Hematopoietic multipotent progenitor cell treated with erythropoietin and hydrocortisone succinate and interleukin-3 and kit ligand, for 17 days (in vitro differentiated cells): ENCODE data around the gene ASAP3.
"Not testable (repeated sequence)": the region's sequence is repeated elsewhere in the genome, so short reads cannot be mapped to it uniquely, and the experiment has no call there.

Experiments used
- DNase-seq: peaks from one replicate; pipeline ENCODE4 v3.0.0-alpha.2; 2015; ENCODE audit warnings: low spot score

ASAP3 gene

DNA sequence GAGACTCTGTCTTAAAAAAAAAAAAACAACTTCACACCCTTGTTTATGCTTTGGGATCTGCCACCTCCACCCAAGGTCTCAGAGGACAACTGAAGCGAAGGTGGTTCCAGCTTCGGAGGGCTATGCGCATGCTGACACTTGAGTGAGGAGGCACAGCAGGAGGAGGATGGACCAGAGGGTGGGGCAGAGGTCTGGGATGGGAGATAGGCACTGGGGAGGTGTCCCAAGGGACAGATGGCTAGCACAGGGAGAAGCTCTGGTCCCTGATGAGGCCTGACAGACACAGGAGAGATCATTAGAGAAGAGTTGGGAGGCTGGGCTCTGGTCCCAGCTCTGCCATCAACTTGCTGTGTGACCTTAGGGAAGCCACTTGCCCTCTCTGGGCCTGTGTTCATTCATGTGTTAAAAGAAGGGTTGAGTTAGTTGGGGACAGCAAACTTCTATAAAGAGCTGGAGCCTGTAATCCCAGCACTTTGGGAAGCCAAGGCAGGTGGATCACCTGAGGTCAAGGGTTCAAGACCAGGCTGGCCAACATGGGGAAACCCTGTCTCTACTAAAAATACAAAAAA, 30.2 kb upstream of the ASAP3 start:
- DNase-seq: peak; percentile 94

DNA sequence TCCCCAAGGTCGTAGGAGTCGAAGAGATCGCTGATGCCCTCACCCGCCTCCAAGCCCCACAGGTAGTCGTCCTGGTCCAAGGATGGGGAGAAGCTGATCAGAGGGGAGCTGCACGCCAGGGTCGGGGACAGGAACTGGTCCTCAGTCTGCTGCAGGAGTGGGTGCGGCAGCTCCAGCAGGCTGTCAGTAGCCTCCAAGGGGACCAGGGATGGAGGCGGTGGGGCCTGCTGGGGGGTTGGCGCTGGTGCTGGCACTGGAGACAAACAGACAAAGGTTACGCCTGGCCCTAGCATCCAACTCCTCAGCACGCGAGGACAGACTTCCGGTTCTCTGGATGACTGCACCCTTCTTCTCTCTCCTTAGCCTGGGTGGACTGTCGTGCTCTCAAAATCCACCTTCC, 25.9 kb upstream of the ASAP3 start:
- no peak for DNase-seq

GRCh38 chr1:23506376-23507107, 22.6 kb upstream of the ASAP3 start:
- DNase-seq: no peak

- DNase-seq: no peak
These were observed 21.9 kb upstream of the ASAP3 start for GRCh38 chr1:23505851-23506250.

GRCh38 chr1:23504156-23504555, 20.2 kb upstream of the ASAP3 start:
- DNase-seq: not testable (repeated sequence)

- no peak for DNase-seq
These were observed 19.0 kb upstream of the ASAP3 start for GRCh38 chr1:23502951-23503350.

DNA sequence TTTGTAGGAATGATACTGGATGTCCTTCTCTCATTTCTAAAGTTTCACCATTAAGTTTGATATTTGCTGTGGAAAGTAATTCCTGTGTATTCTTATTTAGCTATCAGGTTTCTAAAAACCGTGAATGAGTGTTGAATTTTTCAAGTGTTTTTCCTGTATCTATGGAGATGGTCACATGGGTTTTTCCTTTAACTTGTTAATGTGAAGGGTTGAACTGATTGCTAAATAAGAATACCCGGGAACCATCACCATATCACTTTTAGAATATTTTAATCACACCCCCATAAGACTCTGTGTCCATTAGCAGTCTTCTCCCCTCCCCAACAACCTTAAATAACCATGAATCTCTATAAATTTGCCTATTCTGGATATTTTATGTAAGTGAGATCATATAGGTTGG, 16.5 kb upstream of the ASAP3 start:
- peak; percentile 15 for DNase-seq

GRCh38 chr1:23497777-23498439, 13.9 kb upstream of the ASAP3 start:
- DNase-seq: peak; percentile 38

GRCh38 chr1:23496490-23497181, 12.7 kb upstream of the ASAP3 start:
- DNase-seq: no peak

GRCh38 chr1:23494836-23495235, 10.9 kb upstream of the ASAP3 start:
- DNase-seq: not testable (repeated sequence)

- DNase-seq: not testable (repeated sequence)
These were observed 8.8 kb upstream of the ASAP3 start for GRCh38 chr1:23492776-23493175.

GRCh38 chr1:23492132-23492720, 8.2 kb upstream of the ASAP3 start:
- DNase-seq: no peak

DNA sequence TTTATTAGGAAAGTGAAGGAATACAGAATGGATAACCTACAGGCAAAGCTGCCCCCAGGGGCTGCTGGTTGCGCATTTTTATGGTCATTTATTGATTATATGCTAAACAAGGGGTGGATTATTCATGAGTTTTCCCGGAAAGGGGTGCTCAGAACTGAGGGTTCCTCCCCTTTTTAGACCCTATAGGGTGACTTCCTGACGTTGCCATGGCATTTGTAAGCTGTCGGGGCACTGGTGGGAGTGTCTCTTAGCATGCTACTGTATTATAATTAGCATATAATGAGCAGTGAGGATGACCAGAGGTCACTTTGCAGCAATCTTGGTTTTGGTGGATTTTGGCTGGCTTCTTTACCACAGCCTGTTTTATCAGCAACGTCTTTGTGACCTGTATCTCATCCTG, 5.9 kb upstream of the ASAP3 start:
- DNase-seq: no peak

GRCh38 chr1:23485002-23485332, 988 bp upstream of the ASAP3 start:
- no peak for DNase-seq

DNA sequence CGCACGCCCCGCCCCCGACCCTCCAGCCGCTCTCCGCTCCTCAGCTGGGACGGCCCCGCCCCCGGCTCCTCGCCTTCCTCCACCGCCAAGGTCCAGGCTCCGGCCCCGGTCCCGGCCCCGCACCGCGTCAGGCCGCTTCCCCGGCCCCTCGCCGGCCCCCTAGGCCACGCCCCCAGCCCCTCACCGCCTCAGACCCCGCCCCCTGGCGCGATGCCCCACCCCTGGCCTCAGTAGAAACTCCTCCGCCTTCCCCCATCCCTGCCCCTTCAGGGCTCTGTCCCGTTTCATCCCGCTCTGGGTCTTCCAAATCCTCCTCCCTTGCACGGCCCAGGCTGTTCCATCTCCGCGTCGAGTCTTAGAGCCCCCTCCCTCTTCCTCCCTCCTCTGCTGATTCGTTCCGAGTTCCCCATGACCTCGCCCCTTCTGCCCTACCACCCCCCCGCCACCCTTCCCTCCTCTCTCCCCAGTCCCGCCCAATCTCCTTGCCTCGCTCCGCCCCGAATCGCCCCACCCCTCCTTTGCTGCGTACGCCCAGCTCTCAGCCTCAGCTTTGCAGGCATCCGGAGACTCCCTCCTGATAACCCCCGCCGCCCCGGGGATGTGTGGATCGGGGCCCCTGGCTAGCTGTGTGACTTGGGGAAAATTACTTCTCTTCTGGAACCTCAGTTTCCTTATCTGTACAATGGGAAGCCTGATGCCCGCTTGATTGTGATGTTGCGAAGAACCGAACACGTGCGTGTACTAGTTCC, 448 bp upstream of the ASAP3 start:
- DNase-seq: peak; percentile 72

- DNase-seq: no peak
These were observed 2.1 kb downstream of the ASAP3 start for GRCh38 chr1:23481904-23482303.

DNA sequence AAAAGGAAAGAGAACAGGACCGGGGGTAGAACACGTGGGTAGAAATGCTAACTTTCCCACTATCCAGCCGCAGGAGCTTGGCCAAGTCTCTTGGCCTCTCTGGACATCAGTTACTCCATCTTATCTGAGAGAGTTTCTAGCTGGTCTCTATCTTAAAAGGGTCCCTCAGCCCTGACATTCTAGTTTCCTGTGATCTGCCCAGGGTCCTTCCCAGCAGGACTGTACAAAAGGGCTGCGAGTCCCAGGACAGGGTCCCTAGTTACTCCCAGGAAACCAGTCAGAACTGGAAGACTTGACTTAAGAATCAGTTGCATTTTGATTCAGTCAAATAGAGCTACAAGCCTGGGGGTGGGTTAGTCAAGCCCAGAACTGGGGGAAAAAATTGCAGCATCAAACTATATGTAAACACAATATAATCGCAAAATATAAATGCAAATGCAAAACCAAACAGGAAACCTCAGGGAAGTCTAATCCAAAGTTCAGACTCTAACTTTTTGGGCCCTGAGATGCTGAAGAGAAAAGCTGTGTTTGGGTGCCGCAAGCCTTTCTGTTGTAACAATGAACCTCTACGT, 2.9 kb downstream of the ASAP3 start:
- DNase-seq: no peak

- DNase-seq: no peak
These were observed 3.6 kb downstream of the ASAP3 start for GRCh38 chr1:23480187-23481025.

DNA sequence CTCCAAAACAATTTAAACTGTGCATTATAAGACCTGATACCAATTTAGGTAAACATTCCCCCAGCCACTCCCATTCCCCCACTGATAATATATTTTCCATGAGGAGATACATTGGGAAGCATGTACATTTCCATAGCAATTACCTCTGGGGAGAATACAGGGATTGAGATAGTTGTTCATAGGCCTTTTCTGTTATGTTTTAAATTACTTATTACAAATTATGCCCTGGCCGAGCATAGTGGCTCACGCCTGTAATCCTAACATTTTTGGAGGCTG, 4.4 kb downstream of the ASAP3 start:
- DNase-seq: no peak

- no peak for DNase-seq
These were observed 4.9 kb downstream of the ASAP3 start for GRCh38 chr1:23478896-23479665.
